Measurements from ENCODE around the gene SLC15A2. TPM values are rescaled to one million over a fixed set of nuclear protein-coding genes. Genes with fewer than 3 reads are reported as not detected.

Gene SLC15A2
- total RNA-seq, 6 experiments from 2014 or later: 0.09 to 0.35 (median 0.14) TPM; not detected in 1

- peaks cover 9% of the 10 kb centered on the region; the same call in 1 of the 2 replicates for H3K36me3 Mint-ChIP-seq (ENCODE audit: low read depth)
- no peak overlapping the region for H3K27ac Mint-ChIP-seq
- TF ChIP-seq CTCF (IDR thresholded peaks at IDR 0.05): no peak
- peaks cover 14% of the 10 kb centered on the region for H3K9me3 Mint-ChIP-seq
- DNase-seq: no peak
- peaks cover 10% of the 10 kb centered on the region for H3K27me3 Mint-ChIP-seq (ENCODE audit: insufficient read depth)
- no peaks in the 10 kb centered on the region for H3K4me1 Mint-ChIP-seq (ENCODE audit: low read depth)
- no peak overlapping the region for H3K4me3 Mint-ChIP-seq
Measured at GRCh38 chr3:121981473-121981872, 87.3 kb downstream of the SLC15A2 start.

GRCh38 chr3:121985846-121986245 is 91.6 kb downstream of the SLC15A2 start:
- DNase-seq: no peak
- peaks cover 9% of the 10 kb centered on the region; the same call in 1 of the 2 replicates for H3K36me3 Mint-ChIP-seq (ENCODE audit: low read depth)
- no peak for TF ChIP-seq CTCF (IDR thresholded peaks at IDR 0.05)
- H3K9me3 Mint-ChIP-seq: peaks cover 14% of the 10 kb centered on the region
- H3K4me1 Mint-ChIP-seq (ENCODE audit: low read depth): no peaks in the 10 kb centered on the region
- H3K4me3 Mint-ChIP-seq: no peak overlapping the region
- no peak overlapping the region for H3K27ac Mint-ChIP-seq
- peaks cover 8% of the 10 kb centered on the region; the same call in 1 of the 2 replicates for H3K27me3 Mint-ChIP-seq (ENCODE audit: insufficient read depth)

- H3K27ac Mint-ChIP-seq: no peak overlapping the region
- peaks cover 8% of the 10 kb centered on the region; the same call in 1 of the 2 replicates for H3K27me3 Mint-ChIP-seq (ENCODE audit: insufficient read depth)
Measured at GRCh38 chr3:121988146-121988545, 93.9 kb downstream of the SLC15A2 start.

GRCh38 chr3:121989943-121990342 is 95.7 kb downstream of the SLC15A2 start:
- Mint-ChIP-seq H3K27me3 (ENCODE audit: insufficient read depth) (peaks cover 8% of the 10 kb centered on the region), H3K27ac (no peak overlapping the region), H3K9me3 (no peaks in the 10 kb centered on the region), H3K36me3 (ENCODE audit: low read depth) (no peaks in the 10 kb centered on the region), H3K4me1 (ENCODE audit: low read depth) (peaks cover 6% of the 10 kb centered on the region), H3K4me3 (no peak overlapping the region)
- peak; percentile 16; the same call in 1 of the 2 replicates for TF ChIP-seq CTCF (IDR thresholded peaks at IDR 0.05)
- DNase-seq: peak; percentile 17

More at GRCh38 chr3:121988146-121988545, 93.9 kb downstream of the SLC15A2 start:
- no peak for DNase-seq
- Mint-ChIP-seq H3K4me1 (ENCODE audit: low read depth) (no peaks in the 10 kb centered on the region), H3K36me3 (ENCODE audit: low read depth) (peaks cover 9% of the 10 kb centered on the region; the same call in 1 of the 2 replicates), H3K4me3 (no peak overlapping the region), H3K9me3 (peaks cover 14% of the 10 kb centered on the region)
- TF ChIP-seq CTCF (IDR thresholded peaks at IDR 0.05): no peak

GRCh38 chr3:121992601-121993560 is 98.7 kb downstream of the SLC15A2 start:
- no peak for TF ChIP-seq CTCF (IDR thresholded peaks at IDR 0.05)
- H3K27ac Mint-ChIP-seq: no peak overlapping the region
- no peaks in the 10 kb centered on the region for H3K36me3 Mint-ChIP-seq (ENCODE audit: low read depth)
- peaks cover 36% of the 10 kb centered on the region for H3K4me1 Mint-ChIP-seq (ENCODE audit: low read depth)
- no peak overlapping the region for H3K4me3 Mint-ChIP-seq
- no peak for DNase-seq
- H3K27me3 Mint-ChIP-seq (ENCODE audit: insufficient read depth): peaks cover 5% of the 10 kb centered on the region
- H3K9me3 Mint-ChIP-seq: no peaks in the 10 kb centered on the region

Other genes starting within 250 kb of the SLC15A2 start
- gene HCLS1, start 233.5 kb upstream of the SLC15A2 start, total RNA-seq (2021; fragmentation: NEBNext Ultra II Directional; extraction: Animal tissue kit (Norgen Biotek cat#: 25700)): 1 to 10 TPM in 5 of 6 experiments, under 1 TPM in 1; 0.47 to 6.6 (median 5.3) TPM
- 10 to 100 TPM; 33.5 to 43.9 (median 37.4) TPM for gene GOLGB1, start 144.7 kb upstream of the SLC15A2 start, total RNA-seq (2021; fragmentation: NEBNext Ultra II Directional; extraction: Animal tissue kit (Norgen Biotek cat#: 25700))
- 10 to 100 TPM in 4 of 6 experiments, 1 to 10 TPM in 2; 8.4 to 11.9 (median 10.1) TPM for gene IQCB1, start 59.3 kb upstream of the SLC15A2 start, total RNA-seq (2021; fragmentation: NEBNext Ultra II Directional; extraction: Animal tissue kit (Norgen Biotek cat#: 25700))
- 1 to 10 TPM; 1.4 to 1.8 (median 1.7) TPM for gene EAF2, start 59.2 kb upstream of the SLC15A2 start, total RNA-seq (2021; fragmentation: NEBNext Ultra II Directional; extraction: Animal tissue kit (Norgen Biotek cat#: 25700))
- gene ILDR1, start 127.8 kb downstream of the SLC15A2 start, total RNA-seq (2021; fragmentation: NEBNext Ultra II Directional; extraction: Animal tissue kit (Norgen Biotek cat#: 25700)): not detected
- gene CD86, start 161.0 kb downstream of the SLC15A2 start, total RNA-seq (2021; fragmentation: NEBNext Ultra II Directional; extraction: Animal tissue kit (Norgen Biotek cat#: 25700)): not detected